GM12874 (cell line): ENCODE data around the gene IMMP2L.

Source experiments
- CTCF ChIP-seq: IDR thresholded peaks from 2 replicates; pipeline ENCODE4 v1.5.1; 2011; ENCODE audit warnings: low read depth, mild to moderate bottlenecking, control low read depth, low read length, moderate library complexity; ENCODE audit not compliant: insufficient read depth

IMMP2L gene

GRCh38 chr7:111140091-111140865 is 422.0 kb downstream of the IMMP2L start:
- no peak for TF ChIP-seq CTCF

- TF ChIP-seq CTCF: no peak
Observed at GRCh38 chr7:111138586-111138985, 423.7 kb downstream of the IMMP2L start.

GRCh38 chr7:111138193-111138569 is 424.1 kb downstream of the IMMP2L start:
- no peak for TF ChIP-seq CTCF

GRCh38 chr7:111137296-111138192 is 424.7 kb downstream of the IMMP2L start:
- no peak for TF ChIP-seq CTCF

- no peak for TF ChIP-seq CTCF
Observed at GRCh38 chr7:111132833-111133232, 429.5 kb downstream of the IMMP2L start.

- TF ChIP-seq CTCF: no peak
Observed at GRCh38 chr7:111129435-111129834, 432.9 kb downstream of the IMMP2L start.

- TF ChIP-seq CTCF: no peak
Observed at GRCh38 chr7:111126987-111127386, 435.3 kb downstream of the IMMP2L start.
